ENCODE data around the gene FHOD3. TPM values are rescaled to one million over a fixed set of nuclear protein-coding genes. Genes with fewer than 3 reads are reported as not detected.

The FHOD3 gene
- total RNA-seq, 1 donor: 3.0 TPM

DNA sequence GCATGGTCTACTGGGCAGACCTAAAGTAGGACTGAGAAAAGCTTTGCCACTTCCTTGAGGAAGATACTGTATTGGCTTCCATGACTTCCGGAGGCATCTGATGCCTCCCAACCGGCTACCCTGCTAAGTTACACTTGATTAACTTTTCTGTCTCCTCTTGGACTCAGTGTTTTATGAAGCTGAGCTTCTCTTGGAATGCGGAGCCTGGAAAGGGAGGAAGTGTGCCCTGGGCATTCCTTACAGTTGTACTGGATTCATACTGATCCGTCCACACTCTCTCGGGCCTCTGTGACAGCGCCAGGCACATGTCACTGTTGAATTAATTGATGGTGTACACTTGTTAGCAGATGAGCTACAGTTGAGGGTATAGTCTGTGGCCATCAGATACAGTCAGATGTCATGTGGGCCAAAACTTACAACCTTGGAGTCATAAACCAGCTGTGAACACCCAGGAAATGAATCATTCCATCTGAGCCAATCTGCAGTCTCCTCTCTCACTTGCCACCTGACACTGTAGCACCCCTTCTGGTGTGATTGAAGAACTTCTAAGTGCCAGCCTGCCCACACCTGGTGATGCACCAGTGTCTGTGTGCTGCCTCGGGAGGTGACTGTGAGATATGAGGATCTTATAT, 122.5 kb downstream of the FHOD3 start:
- H3K4me3 ChIP-seq (ENCODE audit: low read depth, low read length): no peak overlapping the region
- TF ChIP-seq, protein P1, sequence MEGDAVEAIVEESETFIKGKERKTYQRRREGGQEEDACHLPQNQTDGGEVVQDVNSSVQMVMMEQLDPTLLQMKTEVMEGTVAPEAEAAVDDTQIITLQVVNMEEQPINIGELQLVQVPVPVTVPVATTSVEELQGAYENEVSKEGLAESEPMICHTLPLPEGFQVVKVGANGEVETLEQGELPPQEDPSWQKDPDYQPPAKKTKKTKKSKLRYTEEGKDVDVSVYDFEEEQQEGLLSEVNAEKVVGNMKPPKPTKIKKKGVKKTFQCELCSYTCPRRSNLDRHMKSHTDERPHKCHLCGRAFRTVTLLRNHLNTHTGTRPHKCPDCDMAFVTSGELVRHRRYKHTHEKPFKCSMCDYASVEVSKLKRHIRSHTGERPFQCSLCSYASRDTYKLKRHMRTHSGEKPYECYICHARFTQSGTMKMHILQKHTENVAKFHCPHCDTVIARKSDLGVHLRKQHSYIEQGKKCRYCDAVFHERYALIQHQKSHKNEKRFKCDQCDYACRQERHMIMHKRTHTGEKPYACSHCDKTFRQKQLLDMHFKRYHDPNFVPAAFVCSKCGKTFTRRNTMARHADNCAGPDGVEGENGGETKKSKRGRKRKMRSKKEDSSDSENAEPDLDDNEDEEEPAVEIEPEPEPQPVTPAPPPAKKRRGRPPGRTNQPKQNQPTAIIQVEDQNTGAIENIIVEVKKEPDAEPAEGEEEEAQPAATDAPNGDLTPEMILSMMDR (IDR thresholded peaks at IDR 0.05; ENCODE audit: insufficient read depth, low read length): no peak
- DNase-seq (ENCODE audit: low read depth): peak; percentile 17

DNA sequence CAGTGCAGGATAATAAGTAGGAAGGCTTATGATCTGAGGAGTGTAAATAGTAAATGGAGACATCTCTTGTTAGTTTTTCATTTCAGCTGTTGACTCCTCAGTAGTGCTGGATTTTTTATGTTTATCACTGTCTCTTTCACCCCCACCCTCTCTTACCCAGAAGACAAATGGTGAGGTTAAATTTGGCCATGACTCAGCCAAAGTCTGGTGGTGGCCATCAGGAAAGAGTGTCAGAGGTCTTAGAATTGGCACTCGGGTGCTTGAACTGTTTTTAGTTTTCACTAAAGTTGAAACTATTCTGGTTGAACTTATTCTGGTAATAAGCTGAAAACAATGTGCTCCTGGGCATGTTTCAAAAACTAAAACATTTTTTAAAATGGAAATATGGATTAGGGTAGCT, 123.3 kb downstream of the FHOD3 start:
- H3K4me3 ChIP-seq (ENCODE audit: low read depth, low read length): no peak overlapping the region
- DNase-seq (ENCODE audit: low read depth): peak; percentile 63
- TF ChIP-seq, protein P1 (IDR thresholded peaks at IDR 0.05; ENCODE audit: insufficient read depth, low read length): no peak

DNA sequence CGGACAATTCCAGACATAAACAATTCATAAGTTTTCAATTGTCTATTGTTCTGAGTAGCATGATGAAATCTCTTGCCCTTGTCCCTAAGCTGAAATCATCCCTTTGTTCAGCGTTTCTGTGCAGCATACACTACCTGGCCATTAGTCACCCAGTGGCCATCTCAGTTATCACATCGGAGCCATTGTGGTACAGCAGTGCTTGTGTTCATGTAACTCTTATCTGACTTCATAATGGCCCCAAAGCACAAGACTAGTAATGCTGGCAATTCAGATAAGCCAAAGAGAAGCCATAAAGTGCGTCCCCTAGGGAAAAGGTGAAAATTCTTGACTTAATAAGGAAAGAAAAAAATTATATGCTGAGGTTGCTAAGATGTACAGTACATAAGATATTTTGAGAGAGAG, 127.2 kb downstream of the FHOD3 start:
- no peak overlapping the region for H3K4me3 ChIP-seq (ENCODE audit: low read depth, low read length)
- DNase-seq (ENCODE audit: low read depth): no peak
- TF ChIP-seq, protein P1 (IDR thresholded peaks at IDR 0.05; ENCODE audit: insufficient read depth, low read length): no peak

DNA sequence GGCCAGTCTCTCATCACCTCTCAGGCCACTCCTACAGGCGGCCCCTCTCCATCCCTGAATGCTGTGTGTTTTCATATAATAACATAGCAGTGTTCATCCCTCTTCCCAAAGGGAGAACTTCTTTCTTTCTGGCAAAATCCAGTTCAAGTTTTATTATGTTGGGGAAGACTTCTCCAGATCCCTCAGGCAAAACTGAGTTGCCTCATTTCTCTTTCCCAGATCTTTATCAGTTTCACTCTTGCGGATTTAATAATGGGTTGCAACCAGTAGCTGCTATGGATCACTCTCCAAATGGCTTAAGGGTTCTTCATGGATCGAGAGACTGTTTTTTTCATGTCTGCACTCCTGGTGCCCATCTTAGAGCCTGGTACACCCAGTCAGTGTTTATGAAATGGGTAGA, 129.9 kb downstream of the FHOD3 start:
- no peak overlapping the region for H3K4me3 ChIP-seq (ENCODE audit: low read depth, low read length)
- TF ChIP-seq, protein P1 (IDR thresholded peaks at IDR 0.05; ENCODE audit: insufficient read depth, low read length): no peak
- DNase-seq (ENCODE audit: low read depth): no peak

DNA sequence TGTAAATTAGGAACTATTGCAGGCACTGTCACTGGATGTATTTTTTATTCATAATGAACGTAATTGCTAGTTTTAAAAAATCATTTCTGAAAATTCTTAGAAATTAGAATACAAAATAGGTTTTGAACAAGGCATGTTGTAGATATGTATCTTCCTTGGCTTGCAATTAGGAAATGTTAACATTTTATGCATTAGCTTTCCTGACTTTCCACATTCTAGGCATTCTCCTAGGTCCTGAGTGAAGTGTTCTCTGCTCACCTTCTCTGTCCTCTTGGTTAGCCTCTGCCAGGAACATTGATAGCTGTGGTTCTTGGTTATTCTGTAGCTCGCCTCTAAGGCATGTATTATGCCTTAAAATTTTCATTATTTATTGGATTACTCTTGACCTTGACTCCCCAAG, 130.3 kb downstream of the FHOD3 start:
- TF ChIP-seq, protein P1 (IDR thresholded peaks at IDR 0.05; ENCODE audit: insufficient read depth, low read length): no peak
- H3K4me3 ChIP-seq (ENCODE audit: low read depth, low read length): no peak overlapping the region
- no peak for DNase-seq (ENCODE audit: low read depth)

DNA sequence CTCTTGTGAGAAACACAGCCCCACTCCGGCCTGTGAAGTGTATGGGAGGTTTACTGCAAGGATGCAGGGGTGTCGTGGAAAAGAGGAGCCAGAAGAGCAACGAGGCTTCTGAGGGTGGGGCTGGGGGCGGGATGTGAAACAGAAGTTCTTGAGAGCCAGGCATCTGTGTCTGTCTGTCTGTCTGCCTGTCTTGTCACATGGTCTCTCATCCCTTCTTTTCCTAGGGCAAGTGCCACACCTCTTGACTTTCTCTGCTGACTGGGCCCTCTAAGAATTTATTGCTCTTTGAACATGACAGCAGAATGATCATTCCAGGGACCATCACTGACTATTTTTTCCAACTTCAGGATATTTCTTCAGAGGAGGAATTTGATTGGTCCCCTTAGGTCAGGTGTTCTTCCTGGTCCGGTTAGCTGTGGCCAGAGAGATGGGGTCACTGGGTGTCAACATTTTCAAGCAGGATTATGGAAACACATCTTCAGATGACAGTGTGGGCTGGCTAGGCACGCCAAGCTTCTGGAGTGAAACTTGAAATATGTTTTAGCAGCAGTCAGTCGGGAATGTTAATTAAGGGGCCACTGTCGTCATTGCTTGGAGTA, 131.0 kb downstream of the FHOD3 start:
- no peak overlapping the region for H3K4me3 ChIP-seq (ENCODE audit: low read depth, low read length)
- DNase-seq (ENCODE audit: low read depth): no peak
- TF ChIP-seq, protein P1 (IDR thresholded peaks at IDR 0.05; ENCODE audit: insufficient read depth, low read length): no peak
